IMR-90 (cell line): ENCODE data around the gene JPT2. TPM values are rescaled to one million over a fixed set of nuclear protein-coding genes. Genes with fewer than 3 reads are reported as not detected.

Experiments used
- ATAC-seq: fragments of 200-7000 bp; cut with Tn5 transposase; 2 replicates; pipeline ENCODE4 v1.9.1; 2020; ENCODE audit warnings: low read depth, mild to moderate bottlenecking, moderate library complexity
- BruUV-seq: library from RNA; stranded (reverse); fragments of 400-500 nt; replicated peaks from 2 replicates; lab custom pipeline; 2021; lab: Mats Ljungman, UMichigan
- CTCF ChIA-PET: fragments of 300-600 bp; formaldehyde crosslinking; extraction: SDS; loops from one replicate; lab custom pipeline; 2021; ENCODE audit warnings: antibody characterized with exemption; lab: Yijun Ruan, JAX
- POLR2A ChIA-PET: fragments of 300-600 bp; sonication (Branson Sonifier 250); formaldehyde crosslinking; loops from one replicate; lab custom pipeline; 2022; ENCODE audit warnings: antibody characterized with exemption; ENCODE audit not compliant: unreplicated experiment; lab: Charles Lee
- DNase-seq: peaks from one replicate; pipeline ENCODE4 v3.0.0; 2013
- H2AFZ ChIP-seq: replicated peaks from 2 replicates; pipeline ENCODE3; 2013; ENCODE audit warnings: low read length, mild to moderate bottlenecking; ENCODE audit not compliant: poor library complexity
- H2AK5ac ChIP-seq: 2 replicates; pipeline ENCODE4 v1.6.1; 2013; ENCODE audit warnings: low read depth, low read length, inconsistent platforms
- H2AK9ac ChIP-seq: replicated peaks from 2 replicates; pipeline ENCODE3; 2013; ENCODE audit warnings: mild to moderate bottlenecking, low read depth, low read length, moderate library complexity; ENCODE audit not compliant: poor library complexity
- H2BK120ac ChIP-seq: 2 replicates; pipeline ENCODE4 v1.6.1; 2013; ENCODE audit warnings: low read depth, low read length, inconsistent platforms
- H2BK15ac ChIP-seq: 3 replicates; pipeline ENCODE4 v1.6.1; 2013; ENCODE audit warnings: low read depth, low read length, inconsistent platforms
- H2BK20ac ChIP-seq: 2 replicates; pipeline ENCODE4 v1.6.1; 2013; ENCODE audit warnings: low read depth, mild to moderate bottlenecking, inconsistent platforms, low read length, moderate library complexity
- H2BK5ac ChIP-seq: 2 replicates; pipeline ENCODE4 v1.6.1; 2013; ENCODE audit warnings: mild to moderate bottlenecking, low read depth, low read length, inconsistent platforms; ENCODE audit not compliant: poor library complexity, severe bottlenecking
- H3K14ac ChIP-seq: replicated peaks from 2 replicates; pipeline ENCODE4 v1.6.1; 2013; ENCODE audit warnings: low read depth, low read length, inconsistent platforms
- H3K18ac ChIP-seq: 2 replicates; pipeline ENCODE4 v1.6.1; 2013; ENCODE audit warnings: low read depth, low read length, control low read depth
- H3K23ac ChIP-seq: 2 replicates; pipeline ENCODE4 v1.6.1; 2013; ENCODE audit warnings: low read depth, low read length, inconsistent platforms
- H3K27ac ChIP-seq: 2 replicates; pipeline ENCODE4 v1.5.1; 2013; ENCODE audit warnings: mild to moderate bottlenecking, control low read depth, low read length; ENCODE audit not compliant: insufficient read depth
- H3K27me3 ChIP-seq: 2 replicates; pipeline ENCODE4 v1.6.1; 2013; ENCODE audit warnings: low read length; ENCODE audit not compliant: control insufficient read depth, insufficient read depth
- H3K36me3 ChIP-seq: 2 replicates; pipeline ENCODE4 v1.6.1; 2013; ENCODE audit warnings: low read length, mixed read lengths; ENCODE audit not compliant: control insufficient read depth, insufficient read depth
- H3K4ac ChIP-seq: 2 replicates; pipeline ENCODE4 v1.6.1; 2013; ENCODE audit warnings: low read depth, low read length, inconsistent platforms
- H3K4me1 ChIP-seq: 2 replicates; pipeline ENCODE4 v1.6.1; 2013; ENCODE audit warnings: low read length, mixed read lengths; ENCODE audit not compliant: control insufficient read depth, insufficient read depth
- H3K4me2 ChIP-seq: 2 replicates; pipeline ENCODE4 v1.6.1; 2013; ENCODE audit warnings: low read depth, mild to moderate bottlenecking, control low read depth, low read length, moderate library complexity
- H3K4me3 ChIP-seq: 2 replicates; pipeline ENCODE4 v1.5.1; 2013; ENCODE audit warnings: low read depth, mild to moderate bottlenecking, control low read depth, low read length, moderate library complexity; ENCODE audit not compliant: insufficient read depth
- H3K56ac ChIP-seq: 2 replicates; pipeline ENCODE4 v1.6.1; 2013; ENCODE audit warnings: low read length, inconsistent platforms; ENCODE audit not compliant: insufficient read depth; ENCODE audit errors: extremely low read depth
- H3K79me1 ChIP-seq, 2 experiments: 2 replicates each; pipeline ENCODE4 v1.6.1; 2013; ENCODE audit warnings: low read length in 2 of 2, inconsistent platforms in 1 of 2, low read depth in 1 of 2
- H3K9ac ChIP-seq: 2 replicates; pipeline ENCODE4 v1.6.1; 2013; ENCODE audit warnings: low read depth, low read length, control low read depth
- H3K9me1 ChIP-seq: 2 replicates; pipeline ENCODE4 v1.6.1; 2013; ENCODE audit warnings: low read length, inconsistent platforms; ENCODE audit not compliant: insufficient read depth
- H3K9me3 ChIP-seq: 2 replicates; pipeline ENCODE4 v1.6.1; 2013; ENCODE audit warnings: low read length; ENCODE audit not compliant: control insufficient read depth, insufficient read depth
- H4K20me1 ChIP-seq: 2 replicates; pipeline ENCODE4 v1.6.1; 2013; ENCODE audit warnings: low read length, inconsistent platforms; ENCODE audit not compliant: insufficient read depth
- H4K5ac ChIP-seq: 2 replicates; pipeline ENCODE4 v1.6.1; 2013; ENCODE audit warnings: mild to moderate bottlenecking, low read depth, low read length, control low read depth
- H4K8ac ChIP-seq, 2 experiments: 2 replicates each; pipeline ENCODE4 v1.6.1; 2013; ENCODE audit warnings: low read depth in 2 of 2, low read length in 2 of 2, control low read depth in 1 of 2, inconsistent platforms in 1 of 2
- H4K91ac ChIP-seq: 2 replicates; pipeline ENCODE4 v1.6.1; 2013; ENCODE audit warnings: low read depth, low read length, inconsistent platforms; ENCODE audit not compliant: insufficient read depth
- MXI1 ChIP-seq: IDR thresholded peaks from 2 replicates; pipeline ENCODE4 v1.6.1; 2012; ENCODE audit warnings: low read depth, mild to moderate bottlenecking, low read length, moderate library complexity, borderline replicate concordance
- NFE2L2 ChIP-seq: fragments of 150-350 bp; IDR thresholded peaks from 2 replicates; pipeline ENCODE4 v1.6.1; 2016; ENCODE audit warnings: low read depth, mild to moderate bottlenecking, low read length
- WGBS, 2 experiments: methylation state at CpG; one replicate each; pipeline versions ENCODE4 v1.1.5 to v1.1.7; 2013; ENCODE audit warnings: missing lambda C conversion rate in 2 of 2; ENCODE audit not compliant: insufficient read length in 1 of 2; ENCODE audit errors: extremely low coverage in 2 of 2; 5-methylcytosine and 5-hydroxymethylcytosine counted together
- dilution Hi-C: fragments of 300-500 bp; cut with HindIII; formaldehyde crosslinking; loops from one replicate; pipeline ENCODE4 v1.14.3; 2018; ENCODE audit warnings: low sequenced_read_pairs; ENCODE audit not compliant: unreplicated experiment
- in situ Hi-C: fragments of 300-500 bp; cut with MboI; formaldehyde crosslinking; loops from 3 replicates; pipeline ENCODE4 v1.14.3; 2019; ENCODE audit warnings: low sequenced_read_pairs, inconsistent platforms, mixed read lengths
- intact Hi-C: fragments of 100-400 bp; cut with micrococcal nuclease; formaldehyde crosslinking; loops from 2 replicates; pipeline ENCODE4 v1.10.0; 2022
- polyA plus RNA-seq, 3 experiments: library from polyadenylated mRNA; depleted of rRNA; stranded (reverse); fragments of >200 nt; gene quantifications; 2 replicates each; pipeline ENCODE4 v1.2.3, GENCODE V29; 2012; ENCODE audit warnings: low replicate concordance in 1 of 3
- total RNA-seq: library from RNA; depleted of rRNA; stranded (reverse); fragments of >200 nt; gene quantifications from 2 replicates; pipeline ENCODE4 v1.2.3, GENCODE V29; 2012

Gene JPT2
- total and polyA plus RNA-seq, 2 of the 4 experiments (the other 2 are of a cell fraction), result 40.0 to 41.5 TPM

DNA sequence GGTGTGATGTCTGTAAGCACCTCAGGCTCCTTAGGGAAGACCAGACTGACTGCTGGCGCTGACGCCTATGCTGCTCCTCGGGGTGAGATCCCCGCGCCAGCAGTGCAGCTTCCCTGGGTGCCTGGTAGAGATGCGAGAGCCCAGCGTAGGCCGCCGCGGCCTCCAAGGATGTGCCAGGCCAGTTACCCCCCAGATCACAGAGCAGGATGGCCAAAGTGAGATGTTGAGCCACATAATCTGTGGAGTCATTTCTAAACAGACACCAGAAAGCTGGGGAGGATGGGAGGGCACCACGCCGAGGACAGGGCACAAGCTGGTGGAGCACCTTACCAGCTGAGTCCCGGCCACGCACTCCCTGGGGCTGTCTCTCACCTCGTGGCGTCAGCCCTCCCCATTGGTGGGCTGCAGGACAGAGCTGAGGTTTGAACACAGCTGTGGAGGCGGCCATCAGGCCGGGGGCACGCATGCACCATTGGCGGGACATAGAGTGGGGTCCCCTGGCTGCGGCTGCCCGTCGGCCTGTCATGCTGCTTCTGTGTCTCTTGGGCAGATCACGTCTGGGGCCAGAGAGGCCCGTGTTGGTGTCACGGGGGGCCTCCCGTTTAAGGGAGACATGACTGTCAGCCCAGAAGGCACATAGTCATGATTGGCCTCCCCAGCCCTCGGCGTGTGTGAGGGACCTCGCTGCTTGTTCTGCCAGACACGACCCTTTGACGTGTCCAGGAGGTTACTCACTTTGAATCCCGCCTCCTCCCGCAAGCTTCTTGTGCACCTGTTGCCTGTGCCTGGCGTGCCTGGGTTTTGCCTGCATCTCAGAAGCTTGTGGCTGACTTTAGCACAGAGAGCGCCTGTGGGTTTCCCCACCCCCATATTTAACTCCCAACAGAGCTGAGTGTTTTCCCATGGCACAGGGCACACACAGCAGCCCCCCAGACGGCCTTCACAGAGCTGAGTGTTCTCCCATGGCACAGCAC, 49.9 kb downstream of the JPT2 start:
- Histone ChIP-seq H2BK15ac (no peak overlapping the region), H3K9me3 (no peaks in the 10 kb centered on the region), H2AK5ac (no peak overlapping the region), H3K56ac (no peak overlapping the region), H3K4ac (no peak overlapping the region), H4K91ac (no peak overlapping the region), H4K20me1 (peaks cover 38% of the 10 kb centered on the region), H3K18ac (no peak overlapping the region), H3K23ac (no peak overlapping the region), H3K4me1 (peaks cover 4% of the 10 kb centered on the region), H3K9me1 (peaks cover 8% of the 10 kb centered on the region), H2AK9ac (no peak overlapping the region), H2AFZ (no peak overlapping the region), H3K27ac (no peak overlapping the region), H3K14ac (no peak overlapping the region), H2BK120ac (no peak overlapping the region), H3K4me3 (no peak overlapping the region), H4K5ac (no peak overlapping the region), H3K36me3 (peaks cover 53% of the 10 kb centered on the region), H2BK5ac (no peak overlapping the region), H3K27me3 (no peaks in the 10 kb centered on the region), H3K9ac (no peak overlapping the region), H3K4me2 (no peak overlapping the region), H2BK20ac (no peak overlapping the region), H3K79me1 (peaks cover 20 to 53% of the 10 kb centered on the region in 2 experiments), H4K8ac (no peak overlapping the region)
- DNase-seq (no peak), ATAC-seq (no peak)
- ChIA-PET POLR2A (no interaction called here), CTCF (interaction anchor here (0.7 kb wide), 1 partner anchor 12 kb away, joined by 4 read pairs; no protein-coding TSS in a partner anchor)
- TF ChIP-seq NFE2L2, result no peak
- TF ChIP-seq MXI1, result no peak
- dilution Hi-C loops (no loop called here), in situ Hi-C loops (no loop called here), intact Hi-C loops (no loop called here)
- no TSS peak for BruUV-seq
- WGBS, 2 experiments, result 96% methylated on average over 20 of the region's 37 CpGs; no CpG with 5 or more reads in 1 of the 2 experiments
